HFFc6 (cell line): Measurements from ENCODE around the gene ZSWIM9. TPM values are rescaled to one million over a fixed set of nuclear protein-coding genes. Genes with fewer than 3 reads are reported as not detected.

ENCODE experiments used
- DNase-seq: peaks from one replicate; pipeline ENCODE4 v3.0.0-alpha.2; 2018
- H3K27ac Mint-ChIP-seq: 2 replicates; pipeline ENCODE4 v1.8.0; 2020; ENCODE audit warnings: mild to moderate bottlenecking, mixed read lengths
- H3K27me3 Mint-ChIP-seq: 2 replicates; pipeline ENCODE4 v1.8.0; 2021; ENCODE audit warnings: mild to moderate bottlenecking, moderate library complexity, mixed read lengths; ENCODE audit not compliant: insufficient read depth
- H3K36me3 Mint-ChIP-seq: 2 replicates; pipeline ENCODE4 v1.8.0; 2021; ENCODE audit warnings: low read depth, mixed read lengths
- H3K4me1 Mint-ChIP-seq: 2 replicates; pipeline ENCODE4 v1.8.0; 2020; ENCODE audit warnings: low read depth, mixed read lengths
- H3K4me3 Mint-ChIP-seq: 2 replicates; pipeline ENCODE4 v1.8.0; 2020; ENCODE audit warnings: mild to moderate bottlenecking, moderate library complexity, mixed read lengths
- H3K9me3 Mint-ChIP-seq: 2 replicates; pipeline ENCODE4 v1.8.0; 2020; ENCODE audit warnings: mild to moderate bottlenecking, mixed read lengths
- CTCF ChIP-seq: fragments of 200-600 bp; sonication (generic); IDR thresholded peaks from 2 replicates; pipeline ENCODE4 v1.5.0; 2021; ENCODE audit warnings: antibody characterized with exemption, mild to moderate bottlenecking
- total RNA-seq, 6 experiments: library from RNA; stranded (reverse); fragmentation: NEBNext Ultra II Directional; extraction: Animal tissue kit (Norgen Biotek cat#: 25700); gene quantifications; 2 replicates in 1 of 6; 3 replicates in 5 of 6; pipeline ENCODE4 v1.2.3, GENCODE V29; 2021

Gene ZSWIM9
- total RNA-seq, 6 experiments from 2014 or later, result 5.6 to 7.2 (median 5.9) TPM

- Mint-ChIP-seq H3K9me3 (no peaks in the 10 kb centered on the region), H3K4me3 (no peak overlapping the region), H3K27me3 (peaks cover 2% of the 10 kb centered on the region; the same call in 1 of the 2 replicates), H3K4me1 (peaks cover 9% of the 10 kb centered on the region), H3K36me3 (peaks cover 35% of the 10 kb centered on the region), H3K27ac (no peak overlapping the region)
- no peak for TF ChIP-seq CTCF
- DNase-seq, result no peak
These were observed 4.1 kb downstream of the ZSWIM9 start for GRCh38 chr19:48174445-48175030.

- Mint-ChIP-seq H3K4me3 (no peak overlapping the region), H3K4me1 (peaks cover 9% of the 10 kb centered on the region), H3K27me3 (peaks cover 2% of the 10 kb centered on the region; the same call in 1 of the 2 replicates), H3K27ac (no peak overlapping the region), H3K36me3 (peaks cover 44% of the 10 kb centered on the region), H3K9me3 (no peaks in the 10 kb centered on the region)
- TF ChIP-seq CTCF, result no peak
- no peak for DNase-seq
These were observed 5.1 kb downstream of the ZSWIM9 start for GRCh38 chr19:48175578-48175977.

GRCh38 chr19:48176226-48176625, 5.7 kb downstream of the ZSWIM9 start:
- H3K36me3 Mint-ChIP-seq, result peaks cover 44% of the 10 kb centered on the region
- no peak for DNase-seq
- TF ChIP-seq CTCF, result no peak
- H3K27ac Mint-ChIP-seq, result no peak overlapping the region
- no peak overlapping the region for H3K4me3 Mint-ChIP-seq
- H3K4me1 Mint-ChIP-seq, result peaks cover 4% of the 10 kb centered on the region
- peaks cover 2% of the 10 kb centered on the region; the same call in 1 of the 2 replicates for H3K27me3 Mint-ChIP-seq
- peaks cover 5% of the 10 kb centered on the region for H3K9me3 Mint-ChIP-seq

GRCh38 chr19:48181505-48181904, 11.0 kb downstream of the ZSWIM9 start:
- peaks cover 39% of the 10 kb centered on the region for H3K36me3 Mint-ChIP-seq
- H3K9me3 Mint-ChIP-seq, result peaks cover 11% of the 10 kb centered on the region
- H3K4me1 Mint-ChIP-seq, result no peaks in the 10 kb centered on the region
- no peak for TF ChIP-seq CTCF
- no peak overlapping the region for H3K4me3 Mint-ChIP-seq
- peaks cover under 1% of the 10 kb centered on the region; the same call in 1 of the 2 replicates for H3K27me3 Mint-ChIP-seq
- H3K27ac Mint-ChIP-seq, result no peak overlapping the region
- no peak for DNase-seq

- no peak overlapping the region for H3K4me3 Mint-ChIP-seq
- H3K9me3 Mint-ChIP-seq, result peaks cover 11% of the 10 kb centered on the region
- H3K27ac Mint-ChIP-seq, result no peak overlapping the region
- DNase-seq, result no peak
- peaks cover 39% of the 10 kb centered on the region for H3K36me3 Mint-ChIP-seq
- H3K4me1 Mint-ChIP-seq, result no peaks in the 10 kb centered on the region
- no peaks in the 10 kb centered on the region for H3K27me3 Mint-ChIP-seq
- TF ChIP-seq CTCF, result peak; percentile 49
These were observed 12.0 kb downstream of the ZSWIM9 start for GRCh38 chr19:48182434-48182833.
